ENCODE measurements around the gene P2RX2.

Gene P2RX2

GRCh38 chr12:132662901-132663755 lies 44.6 kb downstream of the P2RX2 start:
- no peak for DNase-seq

- DNase-seq: no peak
Measured at GRCh38 chr12:132664206-132665148, 45.9 kb downstream of the P2RX2 start.

- DNase-seq: no peak
Measured at GRCh38 chr12:132665149-132665491, 46.5 kb downstream of the P2RX2 start.

- DNase-seq: no peak
Measured at GRCh38 chr12:132665794-132666193, 47.2 kb downstream of the P2RX2 start.

DNA sequence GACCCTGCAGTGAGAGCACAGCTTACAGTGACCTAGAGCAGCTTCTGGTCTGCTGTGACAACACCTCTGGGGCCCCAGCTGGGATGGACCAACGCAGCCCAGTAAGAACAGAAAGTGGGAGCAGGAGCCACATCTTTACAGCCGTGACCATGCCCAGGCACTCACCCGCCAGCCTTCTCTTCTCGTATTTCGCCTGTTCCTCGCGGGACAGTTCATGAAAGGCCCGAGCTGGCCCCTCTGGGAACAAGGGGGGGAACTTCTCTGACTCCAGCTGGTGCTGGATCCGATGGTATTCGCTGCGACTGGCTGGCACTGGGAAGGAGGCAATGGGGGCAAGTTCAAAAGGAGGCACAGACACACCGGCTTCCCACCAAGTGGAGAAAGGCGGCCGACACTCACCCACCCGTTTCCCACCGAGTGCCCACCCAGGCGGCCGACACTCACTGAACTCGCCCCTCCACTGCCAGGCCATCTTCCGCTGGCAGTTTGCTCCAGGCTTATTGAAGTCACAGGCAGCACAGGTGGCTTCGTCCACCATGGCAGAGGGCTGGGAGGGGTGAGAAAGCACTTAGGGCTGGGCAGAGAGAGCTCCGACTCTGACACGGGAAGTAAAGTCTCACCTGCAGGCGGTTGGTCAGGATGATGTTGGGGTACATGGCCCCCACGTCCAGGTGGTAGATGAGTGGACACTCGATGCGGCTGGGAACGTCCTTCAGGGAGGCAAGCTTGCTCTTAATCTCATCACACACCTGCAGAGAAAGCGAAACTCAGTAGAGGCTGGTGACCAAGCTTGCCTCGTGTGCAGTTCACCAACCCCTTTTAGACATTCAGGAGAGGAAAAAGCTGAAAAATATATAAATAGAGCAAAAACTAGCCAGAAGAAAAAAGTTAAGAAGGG lies 49.9 kb downstream of the P2RX2 start:
- no peak for DNase-seq

GRCh38 chr12:132669166-132669879 lies 50.7 kb downstream of the P2RX2 start:
- DNase-seq: no peak
